Stomach smooth muscle (tissue), 2 donors: ENCODE results near the gene ERC2.

ENCODE experiments used
- H3K27ac ChIP-seq: one replicate; pipeline ENCODE4 v1.7.0; 2013; ENCODE audit warnings: mild to moderate bottlenecking, low read length, inconsistent platforms
- H3K27me3 ChIP-seq, 2 donors: one replicate each; pipeline ENCODE4 v1.7.0; 2013; ENCODE audit warnings: low read length in 2 of 2; ENCODE audit not compliant: insufficient read depth in 2 of 2, control insufficient read depth in 1 of 2
- H3K36me3 ChIP-seq, 2 donors: one replicate each; pipeline ENCODE4 v1.7.0; 2013; ENCODE audit warnings: low read length in 2 of 2; ENCODE audit not compliant: control insufficient read depth in 2 of 2, insufficient read depth in 2 of 2
- H3K4me1 ChIP-seq: one replicate; pipeline ENCODE4 v1.7.0; 2013; ENCODE audit warnings: low read length; ENCODE audit not compliant: control insufficient read depth, insufficient read depth
- H3K4me3 ChIP-seq, 2 donors: one replicate each; pipeline ENCODE4 v1.7.0; 2013; ENCODE audit warnings: low read length in 2 of 2
- H3K9ac ChIP-seq, 2 donors: one replicate each; pipeline ENCODE4 v1.7.0; 2013; ENCODE audit warnings: low read length in 2 of 2, mild to moderate bottlenecking in 1 of 2
- H3K9me3 ChIP-seq, 2 donors: one replicate each; pipeline ENCODE4 v1.7.0; 2013; ENCODE audit warnings: low read length in 2 of 2; ENCODE audit not compliant: control insufficient read depth in 2 of 2
- donor health status: healthy.
- donor health status: Pancreatic carcinoma.

The ERC2 gene

GRCh38 chr3:55958605-55959004 is 509.7 kb downstream of the ERC2 start:
- no peak overlapping the region for H3K4me3 ChIP-seq
- no peak overlapping the region for H3K9ac ChIP-seq
- H3K27ac ChIP-seq, result no peak overlapping the region
- H3K27me3 ChIP-seq, result no peaks in the 10 kb centered on the region
- H3K9me3 ChIP-seq, result no peaks in the 10 kb centered on the region
- no peaks in the 10 kb centered on the region for H3K36me3 ChIP-seq
- H3K4me1 ChIP-seq, result no peaks in the 10 kb centered on the region

DNA sequence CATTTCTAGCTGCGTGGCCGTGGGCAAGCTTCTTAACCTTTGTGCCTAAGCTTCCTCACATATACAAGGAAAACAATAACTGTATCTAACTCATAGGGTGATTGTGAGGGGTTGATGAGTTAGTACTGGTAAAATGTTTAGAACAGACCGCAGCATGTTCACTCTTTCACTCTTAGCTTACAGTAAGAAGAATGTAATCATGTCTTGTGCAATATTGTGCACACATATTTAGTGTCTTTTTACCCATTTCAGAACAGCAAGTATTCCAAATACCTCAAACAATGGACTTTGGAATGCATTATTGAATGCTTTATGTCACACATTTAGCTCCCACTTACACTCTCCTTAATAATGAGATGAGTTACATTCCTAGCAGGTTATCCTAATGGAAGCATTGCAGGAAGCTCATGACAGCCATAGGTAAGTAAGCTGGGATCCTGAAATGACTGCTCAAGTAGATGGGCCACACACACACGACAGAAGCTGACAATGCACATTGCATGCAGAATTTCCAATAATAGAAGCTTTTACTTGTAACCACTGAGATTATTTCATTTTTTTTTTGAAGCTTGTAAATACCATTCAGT is 512.3 kb downstream of the ERC2 start:
- Histone ChIP-seq H3K4me3 (no peak overlapping the region), H3K4me1 (no peaks in the 10 kb centered on the region), H3K27me3 (no peaks in the 10 kb centered on the region), H3K27ac (no peak overlapping the region), H3K36me3 (no peaks in the 10 kb centered on the region), H3K9me3 (no peaks in the 10 kb centered on the region), H3K9ac (no peak overlapping the region)

GRCh38 chr3:55951388-55951787 is 516.9 kb downstream of the ERC2 start:
- no peak overlapping the region for H3K27ac ChIP-seq
- H3K9ac ChIP-seq, result no peak overlapping the region
- H3K4me1 ChIP-seq, result no peaks in the 10 kb centered on the region
- H3K36me3 ChIP-seq, result no peaks in the 10 kb centered on the region
- H3K27me3 ChIP-seq, result no peaks in the 10 kb centered on the region
- no peaks in the 10 kb centered on the region for H3K9me3 ChIP-seq
- H3K4me3 ChIP-seq, result no peak overlapping the region

GRCh38 chr3:55947406-55947805 is 520.9 kb downstream of the ERC2 start:
- no peaks in the 10 kb centered on the region for H3K9me3 ChIP-seq
- no peaks in the 10 kb centered on the region for H3K36me3 ChIP-seq

DNA sequence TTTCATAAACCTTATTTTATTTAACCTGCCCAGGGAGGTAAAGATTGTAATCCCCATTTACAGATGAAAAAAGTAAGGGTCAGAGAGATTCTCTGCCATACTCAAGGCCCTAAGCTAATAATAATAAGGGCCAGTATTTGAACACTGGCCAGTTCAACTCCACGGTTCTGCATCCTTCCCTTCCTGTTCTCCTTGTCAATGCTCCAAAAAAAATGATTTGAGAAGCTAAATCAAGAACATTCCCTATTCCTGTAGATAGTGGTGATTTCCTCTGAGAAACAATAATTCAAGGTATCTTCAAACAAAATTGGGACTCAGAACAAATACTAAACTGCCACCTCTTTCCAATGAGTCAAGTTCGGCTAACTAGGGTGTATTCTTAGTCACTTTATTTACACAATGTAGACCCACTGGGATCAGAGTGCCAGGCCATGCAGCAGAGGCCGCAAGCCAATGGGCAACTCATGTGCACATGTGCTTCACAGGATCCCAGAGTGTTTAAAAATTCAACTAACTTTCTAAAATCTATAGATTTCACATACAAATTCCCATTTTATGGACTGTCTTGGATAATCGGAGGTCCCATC is 521.6 kb downstream of the ERC2 start:
- H3K27me3 ChIP-seq, result no peaks in the 10 kb centered on the region
- H3K4me3 ChIP-seq, result no peak overlapping the region
- H3K9me3 ChIP-seq, result no peaks in the 10 kb centered on the region
- H3K4me1 ChIP-seq, result no peaks in the 10 kb centered on the region
- H3K27ac ChIP-seq, result no peak overlapping the region
- no peak overlapping the region for H3K9ac ChIP-seq
- H3K36me3 ChIP-seq, result no peaks in the 10 kb centered on the region

More at GRCh38 chr3:55947406-55947805, 520.9 kb downstream of the ERC2 start:
- Histone ChIP-seq H3K4me3 (no peak overlapping the region), H3K27me3 (no peaks in the 10 kb centered on the region), H3K27ac (no peak overlapping the region), H3K9ac (no peak overlapping the region), H3K4me1 (no peaks in the 10 kb centered on the region)

DNA sequence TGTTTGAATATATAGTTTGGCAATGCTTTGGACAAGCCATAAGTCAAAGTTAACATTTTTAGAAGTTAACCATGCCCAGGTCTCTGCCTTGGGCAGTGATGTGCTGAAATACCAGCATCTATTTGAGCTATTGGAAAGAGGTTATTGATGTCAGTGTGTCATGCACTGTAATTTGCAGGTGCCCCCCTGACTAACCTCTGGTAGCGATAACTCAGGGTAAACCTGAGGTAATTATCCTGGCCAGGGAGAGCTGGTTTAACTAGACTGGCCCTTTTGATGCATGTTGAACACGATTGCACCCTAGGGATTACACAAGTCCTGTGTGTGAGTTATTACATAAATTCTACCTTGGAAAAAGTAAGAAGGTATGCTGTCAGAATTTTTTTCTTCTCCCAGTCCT is 525.4 kb downstream of the ERC2 start:
- H3K4me3 ChIP-seq, result no peak overlapping the region
- H3K36me3 ChIP-seq, result no peaks in the 10 kb centered on the region
- H3K4me1 ChIP-seq, result no peaks in the 10 kb centered on the region
- H3K27ac ChIP-seq, result no peak overlapping the region
- H3K9me3 ChIP-seq, result no peaks in the 10 kb centered on the region
- no peaks in the 10 kb centered on the region for H3K27me3 ChIP-seq
- no peak overlapping the region for H3K9ac ChIP-seq

DNA sequence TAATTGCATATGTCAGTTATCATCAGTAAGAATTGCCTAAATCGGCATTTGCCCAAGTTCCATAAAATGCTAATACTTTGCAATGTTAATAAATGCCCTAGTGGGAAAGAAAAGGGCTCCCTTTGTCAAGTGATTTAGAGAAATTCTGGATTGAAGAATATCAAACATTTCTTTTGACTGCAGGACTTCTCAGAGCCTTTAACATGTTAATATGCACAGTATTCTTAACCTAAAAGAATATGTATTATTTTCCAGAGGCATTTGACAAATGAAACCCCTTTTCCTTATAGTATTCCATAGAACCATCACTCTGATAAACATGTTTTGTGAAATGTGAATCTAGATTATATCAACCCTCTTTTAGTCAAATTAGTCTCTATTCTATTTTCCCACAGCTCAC is 529.0 kb downstream of the ERC2 start:
- no peak overlapping the region for H3K4me3 ChIP-seq
- no peaks in the 10 kb centered on the region for H3K4me1 ChIP-seq
- H3K27ac ChIP-seq, result no peak overlapping the region
- H3K9me3 ChIP-seq, result no peaks in the 10 kb centered on the region
- H3K9ac ChIP-seq, result no peak overlapping the region
- no peaks in the 10 kb centered on the region for H3K27me3 ChIP-seq
- H3K36me3 ChIP-seq, result no peaks in the 10 kb centered on the region

- Histone ChIP-seq H3K36me3 (no peaks in the 10 kb centered on the region), H3K4me1 (no peaks in the 10 kb centered on the region), H3K27me3 (no peaks in the 10 kb centered on the region), H3K4me3 (no peak overlapping the region), H3K9ac (no peak overlapping the region), H3K27ac (no peak overlapping the region), H3K9me3 (no peaks in the 10 kb centered on the region)
Observed at GRCh38 chr3:55937301-55937700, 531.0 kb downstream of the ERC2 start.

DNA sequence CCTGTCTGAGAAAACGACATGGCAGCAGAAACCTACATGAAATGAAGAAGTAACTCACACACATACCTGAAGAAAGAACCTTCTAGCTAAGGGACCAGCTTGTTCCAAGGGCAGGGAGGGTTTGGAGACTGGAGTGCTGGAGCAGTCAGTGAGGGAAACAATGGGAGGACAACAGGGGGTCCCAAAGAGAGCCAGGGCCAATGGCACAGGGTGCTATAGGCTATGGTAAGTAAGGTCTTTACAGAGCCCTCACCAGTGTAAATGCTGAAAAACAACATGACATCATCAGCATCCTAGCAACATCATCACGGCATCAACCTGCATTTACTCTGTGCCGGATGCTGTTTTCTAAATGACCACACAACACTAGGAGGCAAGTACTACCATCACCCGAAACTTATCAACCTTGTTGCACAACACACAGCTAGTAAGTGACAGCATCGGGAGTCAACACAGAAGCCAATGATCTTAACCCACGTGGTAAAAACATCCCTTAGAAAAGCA is 531.7 kb downstream of the ERC2 start:
- Histone ChIP-seq H3K36me3 (no peaks in the 10 kb centered on the region), H3K27ac (no peak overlapping the region), H3K27me3 (no peaks in the 10 kb centered on the region), H3K9ac (no peak overlapping the region), H3K4me3 (no peak overlapping the region), H3K9me3 (no peaks in the 10 kb centered on the region), H3K4me1 (no peaks in the 10 kb centered on the region)

GRCh38 chr3:55935241-55935640 is 533.0 kb downstream of the ERC2 start:
- H3K9ac ChIP-seq, result no peak overlapping the region
- H3K9me3 ChIP-seq, result no peaks in the 10 kb centered on the region
- no peak overlapping the region for H3K27ac ChIP-seq
- H3K4me3 ChIP-seq, result no peak overlapping the region
- no peaks in the 10 kb centered on the region for H3K36me3 ChIP-seq
- no peaks in the 10 kb centered on the region for H3K4me1 ChIP-seq
- no peaks in the 10 kb centered on the region for H3K27me3 ChIP-seq

GRCh38 chr3:55934771-55935170 is 533.5 kb downstream of the ERC2 start:
- Histone ChIP-seq H3K9ac (no peak overlapping the region), H3K27ac (no peak overlapping the region), H3K36me3 (no peaks in the 10 kb centered on the region), H3K4me3 (no peak overlapping the region), H3K27me3 (no peaks in the 10 kb centered on the region), H3K4me1 (no peaks in the 10 kb centered on the region), H3K9me3 (no peaks in the 10 kb centered on the region)
